Measurements from ENCODE around the gene THAP3. TPM values are rescaled to one million over a fixed set of nuclear protein-coding genes. Genes with fewer than 3 reads are reported as not detected.

THAP3 gene
- total RNA-seq (2014; rRNA removed; shearing (Covaris generic)): 16.9 and 28.8 TPM in 2 replicates

- DNase-seq (ENCODE audit: low read depth): peak; percentile 96
Observed at GRCh38 chr1:6624710-6625583, at the start of gene THAP3. Gene THAP3, plus strand, starts transcription at chr1:6624868. Its CDS starts 351 bp downstream, at chr1:6625219.

- DNase-seq (ENCODE audit: low read depth): no peak
Observed at GRCh38 chr1:6577831-6578525, 46.7 kb upstream of the THAP3 start.

- DNase-seq (ENCODE audit: low read depth): no peak
Observed at GRCh38 chr1:6578624-6579373, 45.9 kb upstream of the THAP3 start.

GRCh38 chr1:6579374-6580118 lies 45.1 kb upstream of the THAP3 start, which contains the start of gene ZBTB48:
Gene ZBTB48, plus strand, starts transcription at chr1:6579994. Its CDS starts 616 bp downstream, at chr1:6580610.
- peak; percentile 98 for DNase-seq (ENCODE audit: low read depth)

- DNase-seq (ENCODE audit: low read depth): no peak
Observed at GRCh38 chr1:6580119-6580592, 44.5 kb upstream of the THAP3 start.

GRCh38 chr1:6580593-6581409 lies 43.9 kb upstream of the THAP3 start:
- DNase-seq (ENCODE audit: low read depth): no peak

- DNase-seq (ENCODE audit: low read depth): peak; percentile 22
Observed at GRCh38 chr1:6581561-6582305, 42.9 kb upstream of the THAP3 start.

- DNase-seq (ENCODE audit: low read depth): no peak
Observed at GRCh38 chr1:6582370-6582769, 42.3 kb upstream of the THAP3 start.

- DNase-seq (ENCODE audit: low read depth): no peak
Observed at GRCh38 chr1:6584126-6585080, 40.3 kb upstream of the THAP3 start.

GRCh38 chr1:6585081-6585722 lies 39.5 kb upstream of the THAP3 start:
- DNase-seq (ENCODE audit: low read depth): no peak

GRCh38 chr1:6585841-6586240 lies 38.8 kb upstream of the THAP3 start:
- DNase-seq (ENCODE audit: low read depth): no peak

GRCh38 chr1:6586404-6586816 lies 38.3 kb upstream of the THAP3 start:
- no peak for DNase-seq (ENCODE audit: low read depth)

GRCh38 chr1:6587261-6588005 lies 37.2 kb upstream of the THAP3 start:
- DNase-seq (ENCODE audit: low read depth): no peak

GRCh38 chr1:6588128-6588892 lies 36.4 kb upstream of the THAP3 start:
- no peak for DNase-seq (ENCODE audit: low read depth)

GRCh38 chr1:6588893-6589520 lies 35.7 kb upstream of the THAP3 start:
- DNase-seq (ENCODE audit: low read depth): no peak

GRCh38 chr1:6590046-6590445 lies 34.6 kb upstream of the THAP3 start:
- no peak for DNase-seq (ENCODE audit: low read depth)

Data from M059J (cell line).